GM12872 (cell line): ENCODE results near the gene PTGIR.

ENCODE experiments used
- TF ChIP-seq, protein P1 (sequence below): IDR thresholded peaks from 3 replicates; pipeline ENCODE4 v1.5.1; 2011; ENCODE audit warnings: low read depth, mild to moderate bottlenecking, low read length, moderate library complexity; ENCODE audit not compliant: insufficient read depth

The PTGIR gene

DNA sequence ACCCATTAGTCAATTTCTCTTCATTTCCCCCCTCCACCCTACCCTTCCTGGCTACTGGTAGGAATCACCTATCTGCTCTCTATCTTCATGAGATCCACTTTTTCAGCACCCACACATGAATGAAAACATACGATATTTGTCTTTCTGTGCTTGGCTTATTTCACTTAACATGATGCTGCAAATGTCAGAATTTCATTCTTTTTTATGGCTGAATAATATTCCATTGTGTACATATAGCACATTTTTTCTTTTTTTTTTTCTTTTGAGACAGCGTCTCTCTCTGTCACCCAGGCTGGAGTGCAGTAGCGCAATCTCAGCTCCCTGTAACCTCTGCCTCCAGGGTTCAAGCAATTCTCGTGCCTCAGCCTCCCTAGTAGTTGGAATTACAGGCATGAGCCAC lies 33.6 kb downstream of the PTGIR start:
- TF ChIP-seq, protein P1, sequence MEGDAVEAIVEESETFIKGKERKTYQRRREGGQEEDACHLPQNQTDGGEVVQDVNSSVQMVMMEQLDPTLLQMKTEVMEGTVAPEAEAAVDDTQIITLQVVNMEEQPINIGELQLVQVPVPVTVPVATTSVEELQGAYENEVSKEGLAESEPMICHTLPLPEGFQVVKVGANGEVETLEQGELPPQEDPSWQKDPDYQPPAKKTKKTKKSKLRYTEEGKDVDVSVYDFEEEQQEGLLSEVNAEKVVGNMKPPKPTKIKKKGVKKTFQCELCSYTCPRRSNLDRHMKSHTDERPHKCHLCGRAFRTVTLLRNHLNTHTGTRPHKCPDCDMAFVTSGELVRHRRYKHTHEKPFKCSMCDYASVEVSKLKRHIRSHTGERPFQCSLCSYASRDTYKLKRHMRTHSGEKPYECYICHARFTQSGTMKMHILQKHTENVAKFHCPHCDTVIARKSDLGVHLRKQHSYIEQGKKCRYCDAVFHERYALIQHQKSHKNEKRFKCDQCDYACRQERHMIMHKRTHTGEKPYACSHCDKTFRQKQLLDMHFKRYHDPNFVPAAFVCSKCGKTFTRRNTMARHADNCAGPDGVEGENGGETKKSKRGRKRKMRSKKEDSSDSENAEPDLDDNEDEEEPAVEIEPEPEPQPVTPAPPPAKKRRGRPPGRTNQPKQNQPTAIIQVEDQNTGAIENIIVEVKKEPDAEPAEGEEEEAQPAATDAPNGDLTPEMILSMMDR: no peak

DNA sequence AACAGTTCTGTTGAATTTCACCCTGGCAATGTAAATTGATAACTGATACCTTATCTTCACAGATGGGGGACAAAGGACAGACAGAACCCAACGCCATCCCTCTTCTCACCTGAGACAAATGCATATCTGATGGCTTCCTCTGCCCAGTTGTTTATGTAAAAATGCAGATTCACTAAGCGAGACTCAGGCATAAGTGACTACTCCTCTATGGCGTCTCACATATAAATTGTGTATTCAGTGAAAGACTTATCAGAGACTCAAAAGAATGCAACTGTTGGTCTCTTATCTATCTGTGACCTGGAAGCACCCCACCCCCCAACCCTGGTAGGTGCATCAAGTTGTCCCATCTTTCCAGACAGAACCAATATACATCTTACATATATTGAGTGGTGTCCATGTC lies 37.0 kb downstream of the PTGIR start:
- TF ChIP-seq, protein P1: no peak

DNA sequence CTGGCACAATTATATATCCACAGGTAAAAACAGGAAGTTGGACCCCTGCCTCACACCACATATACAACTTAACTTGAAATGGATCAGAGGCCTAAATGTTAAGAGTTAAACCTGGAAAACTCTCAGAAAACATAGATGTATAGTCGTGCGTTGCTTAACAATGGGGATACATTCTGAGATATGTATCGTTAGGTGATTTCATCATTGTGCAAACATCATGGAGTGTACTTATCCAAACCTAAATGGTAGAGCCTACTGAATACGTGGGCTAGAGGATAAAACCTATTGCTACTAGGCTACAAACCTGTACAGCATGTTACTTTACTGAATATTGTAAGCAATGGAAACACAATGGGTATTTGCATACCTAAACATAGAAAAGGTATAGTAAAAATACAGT lies 38.6 kb downstream of the PTGIR start:
- TF ChIP-seq, protein P1: no peak

DNA sequence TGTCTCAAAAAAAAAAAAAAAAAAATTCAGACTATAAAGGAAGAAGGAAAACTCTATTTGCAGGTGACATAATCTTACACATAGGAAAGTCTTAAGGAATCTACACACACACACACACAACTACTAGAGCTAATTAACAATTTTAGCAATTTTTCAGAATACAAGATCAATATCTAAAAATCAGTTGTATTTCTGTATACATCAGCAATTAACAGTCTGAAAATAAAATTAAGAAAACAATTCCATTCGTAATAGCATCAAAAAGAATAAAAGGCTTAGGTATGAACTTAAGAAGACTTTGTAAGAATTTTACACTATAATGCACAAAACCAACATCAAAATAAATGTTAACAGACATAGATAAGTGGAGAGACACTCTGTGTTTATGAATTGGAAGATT lies 39.4 kb downstream of the PTGIR start:
- TF ChIP-seq, protein P1: no peak

DNA sequence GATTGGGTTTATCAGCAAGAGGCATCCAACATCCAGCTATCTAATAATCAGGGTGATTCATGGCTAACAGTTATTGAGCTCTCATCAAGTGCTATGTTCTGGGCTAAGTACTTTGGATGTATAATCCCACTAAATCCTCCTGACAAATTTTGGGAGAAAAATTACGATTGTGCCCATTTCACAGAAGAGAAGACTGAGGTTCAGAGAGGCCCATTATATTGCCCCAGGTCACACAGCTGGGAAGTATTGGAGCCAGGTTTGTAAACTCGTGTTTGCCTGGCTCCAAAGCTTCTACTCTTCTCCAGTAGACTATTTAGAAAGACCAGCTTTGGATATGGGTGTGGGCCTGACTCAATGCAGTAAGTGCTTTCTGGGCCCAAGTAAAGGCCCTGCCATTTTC lies 44.6 kb downstream of the PTGIR start:
- TF ChIP-seq, protein P1: no peak

DNA sequence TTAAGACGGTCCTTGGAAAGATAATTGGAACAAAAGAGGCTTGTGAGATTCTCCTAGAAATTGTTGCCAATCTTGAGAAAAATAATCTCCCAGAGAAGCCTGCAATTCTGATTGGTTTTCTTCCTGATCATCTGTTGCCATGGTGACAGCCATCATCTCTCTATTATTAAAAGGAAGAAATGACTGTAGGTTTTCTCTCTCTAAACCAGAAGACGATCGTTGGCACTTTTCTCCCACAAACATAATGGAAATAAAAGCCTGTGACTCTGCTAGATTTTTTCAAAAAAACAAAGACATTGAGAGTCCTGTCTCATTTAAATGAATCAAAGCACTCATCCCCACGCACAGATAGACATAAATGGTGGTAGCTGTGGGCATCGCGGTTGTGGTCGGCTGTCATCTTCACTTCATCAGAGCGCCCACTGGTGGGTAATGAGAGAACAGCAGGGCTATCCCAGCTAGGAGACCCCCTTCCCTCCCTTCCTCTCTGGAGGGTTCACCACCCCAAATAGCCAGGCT lies 45.5 kb downstream of the PTGIR start:
- TF ChIP-seq, protein P1: peak; percentile 67

DNA sequence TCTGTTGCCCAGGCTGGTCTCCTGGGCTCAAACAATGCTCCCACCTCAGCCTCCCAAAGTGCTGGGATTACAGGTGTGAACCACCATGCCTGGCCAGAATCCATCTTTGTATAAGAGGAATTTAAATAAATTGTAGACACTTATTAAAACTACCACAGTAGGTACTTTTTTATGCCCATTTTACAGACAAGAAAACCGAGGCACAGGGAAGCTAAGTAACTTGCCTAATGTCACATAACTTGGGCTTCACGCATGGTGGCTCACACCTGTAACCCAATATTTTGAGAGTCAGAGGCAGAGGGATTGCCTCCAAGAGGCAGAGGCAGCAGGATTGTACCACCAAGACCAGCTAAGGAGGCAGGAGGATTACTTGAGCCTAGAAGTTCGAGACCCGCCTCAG lies 46.4 kb downstream of the PTGIR start:
- TF ChIP-seq, protein P1: no peak
